GM10847 (cell line): Measurements from ENCODE around the gene RAB3GAP1.

Source experiments
- POLR2A ChIP-seq: IDR thresholded peaks from 2 replicates; pipeline ENCODE4 v1.6.1; 2011; ENCODE audit not compliant: insufficient read length; ENCODE audit errors: extremely low read depth

RAB3GAP1 gene

GRCh38 chr2:135093670-135094330 is 41.7 kb downstream of the RAB3GAP1 start:
- no peak for TF ChIP-seq POLR2A

- no peak for TF ChIP-seq POLR2A
Measured at GRCh38 chr2:135094508-135094907, 42.4 kb downstream of the RAB3GAP1 start.

GRCh38 chr2:135095591-135095990 is 43.5 kb downstream of the RAB3GAP1 start:
- TF ChIP-seq POLR2A: no peak

GRCh38 chr2:135096665-135097446 is 44.8 kb downstream of the RAB3GAP1 start:
- no peak for TF ChIP-seq POLR2A

- TF ChIP-seq POLR2A: no peak
Measured at GRCh38 chr2:135097532-135098231, 45.6 kb downstream of the RAB3GAP1 start.

GRCh38 chr2:135099802-135100483 is 47.9 kb downstream of the RAB3GAP1 start:
- no peak for TF ChIP-seq POLR2A

GRCh38 chr2:135103843-135104242 is 51.8 kb downstream of the RAB3GAP1 start:
- no peak for TF ChIP-seq POLR2A

- no peak for TF ChIP-seq POLR2A
Measured at GRCh38 chr2:135113322-135113721, 61.2 kb downstream of the RAB3GAP1 start.

GRCh38 chr2:135119582-135119981 is 67.5 kb downstream of the RAB3GAP1 start:
- TF ChIP-seq POLR2A: no peak

- TF ChIP-seq POLR2A: no peak
Measured at GRCh38 chr2:135121016-135121657, 69.0 kb downstream of the RAB3GAP1 start.

- no peak for TF ChIP-seq POLR2A
Measured at GRCh38 chr2:135124924-135125886, 73.1 kb downstream of the RAB3GAP1 start.

- no peak for TF ChIP-seq POLR2A
Measured at GRCh38 chr2:135125940-135126339, 73.8 kb downstream of the RAB3GAP1 start.

GRCh38 chr2:135130751-135131150 is 78.7 kb downstream of the RAB3GAP1 start:
- TF ChIP-seq POLR2A: no peak

- no peak for TF ChIP-seq POLR2A
Measured at GRCh38 chr2:135132314-135132713, 80.2 kb downstream of the RAB3GAP1 start.
